ENCODE data around the gene HIVEP3.

HIVEP3 gene

DNA sequence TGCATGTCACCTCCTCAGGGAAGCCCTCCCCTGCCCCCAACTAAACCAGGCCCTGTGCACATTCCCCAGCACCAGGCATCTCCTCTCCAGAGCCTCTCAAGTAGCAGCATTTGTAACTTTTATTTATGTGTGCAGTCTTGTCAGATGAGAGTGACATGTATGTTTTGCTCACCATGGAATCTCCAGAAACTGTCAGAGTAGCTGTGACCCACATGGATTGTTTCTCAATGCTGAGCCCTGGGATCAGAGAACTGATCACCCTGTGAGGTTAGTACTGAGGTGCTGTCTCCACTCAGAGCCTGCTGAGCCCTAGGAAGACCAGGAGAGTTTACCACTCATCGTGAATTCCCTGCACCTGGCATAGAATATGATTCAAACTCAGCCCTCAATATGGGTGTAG lies 243.3 kb downstream of the HIVEP3 start:
- DNase-seq, result no peak

GRCh38 chr1:41674522-41674921 lies 244.2 kb downstream of the HIVEP3 start:
- DNase-seq, result no peak

DNA sequence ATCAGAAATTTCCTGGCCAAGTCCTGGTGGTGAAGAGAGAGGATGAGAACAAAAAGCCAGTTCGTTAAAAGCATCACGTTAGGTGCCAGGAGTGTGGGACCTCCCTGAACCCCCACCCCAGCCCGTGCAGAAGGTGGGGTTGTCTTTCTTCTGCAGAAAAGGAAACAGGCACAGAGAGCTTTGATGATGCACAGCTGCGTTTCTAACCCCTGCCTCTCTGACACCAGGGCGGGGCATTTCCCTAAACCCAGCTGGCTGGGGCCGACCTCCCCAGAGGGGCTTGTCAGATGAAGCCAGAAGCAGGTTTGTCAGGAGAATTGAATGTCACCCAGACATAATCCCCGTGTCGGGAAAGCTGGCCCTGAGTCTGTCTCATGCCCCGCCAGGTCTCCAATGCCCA lies 244.9 kb downstream of the HIVEP3 start:
- DNase-seq, result no peak

GRCh38 chr1:41673378-41673777 lies 245.3 kb downstream of the HIVEP3 start:
- no peak for DNase-seq

DNA sequence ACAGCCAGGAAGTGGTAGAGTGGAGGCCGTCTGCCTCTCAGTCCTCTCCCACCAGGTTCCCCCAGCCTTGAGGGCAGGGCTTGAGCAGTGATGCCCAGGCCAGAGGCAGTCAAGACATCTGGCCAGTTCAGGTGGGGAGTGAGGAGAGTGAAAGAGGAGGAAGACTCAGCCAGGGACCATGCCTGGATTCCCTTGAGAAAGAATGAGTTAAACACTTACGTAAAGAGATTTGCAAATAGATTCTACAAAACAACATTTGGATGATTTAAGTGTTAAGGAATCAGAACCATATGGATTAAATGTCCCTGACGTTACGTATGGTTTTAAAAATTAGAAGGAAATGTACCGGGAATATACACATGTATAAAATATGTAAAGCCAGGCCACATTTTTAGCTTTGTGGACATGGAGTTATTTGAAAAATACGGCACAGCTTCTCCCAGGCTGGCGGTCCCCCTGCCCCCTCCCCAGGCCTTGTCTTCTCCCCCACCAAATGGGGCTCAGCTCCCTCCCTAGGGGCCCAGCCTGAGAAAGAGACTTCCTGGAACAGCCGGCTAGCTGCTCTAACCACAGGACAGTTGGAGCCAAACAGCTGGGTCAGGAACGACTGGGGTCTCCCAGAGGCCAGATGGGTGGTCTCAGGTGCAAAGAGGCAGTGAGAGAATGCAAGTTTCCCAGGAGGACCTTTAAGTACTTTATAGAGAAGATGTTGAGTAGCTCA lies 245.9 kb downstream of the HIVEP3 start:
- no peak for DNase-seq

- no peak for DNase-seq
Observed at GRCh38 chr1:41672173-41672572, 246.5 kb downstream of the HIVEP3 start.

GRCh38 chr1:41671116-41671755 lies 247.5 kb downstream of the HIVEP3 start:
- DNase-seq, result no peak

GRCh38 chr1:41670217-41670957 lies 248.3 kb downstream of the HIVEP3 start:
- no peak for DNase-seq

DNA sequence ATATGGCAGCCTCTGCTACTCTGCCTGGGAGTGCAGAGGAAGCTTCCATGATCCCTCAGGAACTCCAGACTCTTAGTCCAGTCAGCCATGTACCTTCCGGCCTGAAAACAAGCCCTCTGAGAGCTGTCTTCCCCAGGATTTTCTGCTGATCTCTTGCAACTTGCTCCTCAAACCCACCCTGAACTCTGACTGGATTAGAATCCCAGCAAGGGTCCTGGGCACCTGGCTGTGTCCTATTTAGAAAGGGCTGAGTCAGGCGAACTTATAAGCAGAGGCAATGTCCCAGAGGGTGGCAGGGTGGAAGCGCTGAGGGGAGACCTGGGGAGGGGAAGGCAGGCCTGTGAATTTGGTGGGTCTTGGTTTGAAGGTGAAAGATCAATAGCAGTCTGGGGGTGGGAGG lies 249.8 kb downstream of the HIVEP3 start:
- DNase-seq, result no peak

DNA sequence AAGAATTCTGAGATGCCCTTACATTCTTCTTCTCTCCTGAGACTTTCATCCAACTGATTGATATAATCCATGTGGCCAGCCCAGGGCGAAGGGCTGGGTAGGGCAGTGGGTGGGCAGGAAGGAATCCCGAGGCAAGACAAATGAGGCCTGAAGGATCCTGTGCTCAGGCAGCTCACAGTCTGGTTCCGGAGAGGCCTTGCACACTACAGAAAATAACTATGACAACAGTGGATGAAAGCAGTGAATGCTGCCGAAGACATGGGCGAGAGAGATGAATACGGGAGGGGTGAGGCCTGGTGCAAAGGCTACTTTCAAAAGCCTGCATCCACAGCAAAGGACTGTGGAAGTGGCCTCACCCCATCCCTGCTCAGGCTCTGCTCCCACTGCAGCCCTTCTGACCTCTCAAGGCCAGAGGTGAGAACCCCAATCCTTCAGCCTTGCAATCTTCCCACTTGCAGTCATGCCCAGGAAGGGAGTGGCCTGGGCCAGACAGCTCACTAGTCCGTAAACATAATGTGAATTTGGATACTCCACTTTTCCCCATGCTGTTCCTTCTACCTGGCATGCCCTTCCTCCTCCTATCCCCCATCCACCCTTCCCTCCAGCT lies 250.6 kb downstream of the HIVEP3 start:
- DNase-seq, result no peak

DNA sequence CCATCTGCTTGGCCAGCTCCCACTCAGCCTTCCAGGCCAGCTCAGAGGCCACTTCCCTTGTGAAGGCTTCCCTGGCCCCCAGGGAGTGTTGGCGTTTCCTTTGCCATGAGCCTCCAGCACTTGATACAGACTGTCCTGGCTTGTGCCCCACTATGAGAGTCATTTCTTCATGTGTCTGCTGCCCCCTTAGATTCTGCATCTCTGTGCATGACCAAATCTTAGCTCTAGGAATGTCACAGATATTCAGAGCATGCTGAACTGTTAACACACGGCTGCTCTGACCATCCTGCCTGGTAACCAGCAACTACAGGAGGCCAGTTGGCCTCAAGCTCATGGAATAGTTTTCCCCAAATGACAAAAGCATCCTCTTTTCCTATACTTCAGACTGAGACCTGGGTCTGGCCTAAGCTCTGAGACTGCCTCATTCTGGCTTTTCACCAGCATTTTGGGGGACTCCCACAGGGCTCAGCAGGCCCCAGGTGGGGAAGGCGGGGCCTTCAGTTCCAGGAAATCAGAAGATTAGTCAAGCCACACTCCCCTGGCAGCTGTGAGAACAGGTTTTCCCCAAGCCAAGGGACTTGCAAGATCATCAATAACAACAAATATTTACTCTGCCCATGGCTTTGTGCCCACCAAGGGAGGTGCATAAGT lies 251.6 kb downstream of the HIVEP3 start:
- DNase-seq, result no peak

DNA sequence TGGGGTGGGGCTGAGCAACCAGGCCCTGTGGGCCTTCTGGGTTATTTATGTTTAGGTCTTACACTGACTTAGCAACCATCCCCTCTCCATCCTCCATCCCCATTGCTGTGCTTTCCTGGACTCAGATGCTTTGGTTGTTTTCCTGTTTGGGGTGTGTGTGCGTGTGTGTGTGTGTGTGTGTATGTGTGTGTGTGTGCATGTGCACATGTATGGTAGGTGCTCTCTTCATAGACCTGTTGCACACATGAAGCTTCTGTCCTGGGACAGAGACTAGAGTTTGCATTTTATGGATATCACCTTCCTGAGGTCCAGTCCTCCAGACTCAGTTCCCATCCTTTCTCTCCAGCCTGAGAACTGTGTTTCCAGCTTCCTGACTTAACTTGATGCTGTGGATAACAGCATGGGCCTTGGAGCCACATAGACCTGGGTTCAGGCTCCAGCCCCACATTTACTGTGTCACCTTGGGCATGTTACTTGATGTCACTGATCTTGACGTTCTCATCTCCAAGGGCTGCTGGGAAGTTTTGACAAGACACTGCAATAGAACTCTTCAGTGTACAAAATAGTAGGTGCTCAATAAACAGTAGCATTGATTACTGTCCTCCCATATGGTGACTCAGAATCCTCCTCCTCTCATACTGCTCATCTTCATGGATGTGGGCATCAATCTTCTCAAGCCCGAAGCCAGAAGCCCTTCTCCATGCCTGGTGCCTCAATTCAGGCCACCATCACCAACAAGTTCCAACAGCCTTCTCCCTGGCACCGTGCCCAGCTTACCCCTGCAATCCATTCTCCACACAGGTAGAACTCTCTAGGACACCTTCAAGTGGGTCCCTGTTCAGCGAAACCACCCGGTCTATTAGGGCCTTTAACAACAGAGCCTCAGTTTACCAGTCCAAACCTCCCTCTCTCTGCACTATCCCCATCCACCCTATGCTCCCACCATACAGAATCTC lies 252.5 kb downstream of the HIVEP3 start:
- DNase-seq, result no peak

- no peak for DNase-seq
Observed at GRCh38 chr1:41664861-41665640, 253.7 kb downstream of the HIVEP3 start.

DNA sequence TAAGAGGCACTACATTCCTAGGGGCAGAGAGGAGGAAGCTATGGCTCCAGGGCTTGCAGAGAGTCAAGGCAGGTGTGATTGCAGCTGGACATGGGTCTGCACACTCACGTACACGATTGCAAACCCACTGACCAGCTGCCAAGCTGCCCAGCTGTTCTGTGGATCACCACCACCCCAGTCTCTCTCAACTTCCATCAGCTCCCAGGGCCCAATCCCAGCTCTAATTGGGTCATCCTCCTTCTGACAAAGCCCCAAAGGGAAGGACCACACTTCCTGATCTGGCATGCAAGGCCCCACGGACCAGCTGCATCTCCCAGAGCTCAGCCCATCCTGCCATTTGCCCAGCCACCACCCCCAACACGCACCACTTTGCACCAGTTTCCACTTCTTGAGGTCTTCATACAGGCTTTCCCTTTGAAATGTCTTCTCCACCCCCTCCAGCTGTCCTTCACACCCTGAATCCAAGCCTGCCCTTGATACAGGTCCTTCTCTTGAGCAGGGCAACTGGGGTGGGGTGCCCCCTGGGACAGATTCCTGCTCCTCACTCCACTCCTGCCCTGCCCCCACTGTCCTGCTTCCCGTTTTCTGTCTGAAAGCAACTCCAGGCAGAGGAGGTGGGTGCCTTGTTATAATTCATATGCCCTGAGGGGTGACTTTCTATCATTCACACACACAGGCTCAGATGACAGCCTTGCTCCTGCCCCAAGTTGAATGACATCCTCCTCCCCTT lies 254.9 kb downstream of the HIVEP3 start:
- DNase-seq, result no peak

DNA sequence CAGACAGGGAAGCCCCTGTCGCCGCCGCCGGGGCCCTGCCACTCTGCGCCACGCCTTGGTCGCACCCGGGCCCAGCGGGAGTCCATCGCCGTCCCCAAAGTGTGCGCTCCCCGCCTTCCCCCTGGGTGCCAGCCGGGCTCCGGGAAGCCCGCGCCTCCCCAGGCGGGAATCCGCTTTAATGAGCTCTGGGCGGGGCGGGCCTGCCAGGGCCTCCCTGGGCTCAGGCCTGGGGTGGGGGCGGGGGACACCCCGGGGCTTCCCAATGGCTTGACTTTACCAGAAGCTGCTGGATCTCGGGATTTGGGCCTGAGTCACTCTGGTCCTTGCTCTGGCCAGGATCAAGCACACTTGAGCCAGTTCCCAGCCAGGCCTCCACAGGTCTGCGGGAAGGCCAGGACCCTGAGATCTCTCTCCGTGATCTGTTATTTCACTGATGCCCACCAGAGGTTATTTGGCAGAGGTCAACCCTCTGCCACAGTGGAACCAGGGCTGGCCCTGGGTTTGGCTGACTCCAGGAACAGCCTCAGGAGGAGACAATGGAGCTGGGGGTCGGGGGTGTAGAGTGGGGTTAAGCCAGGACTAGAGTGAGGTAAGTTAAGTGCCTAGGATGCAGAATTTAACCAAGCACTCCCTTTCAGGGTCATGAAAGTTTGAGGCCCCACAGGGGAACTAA lies 255.8 kb downstream of the HIVEP3 start:
- DNase-seq, result no peak

DNA sequence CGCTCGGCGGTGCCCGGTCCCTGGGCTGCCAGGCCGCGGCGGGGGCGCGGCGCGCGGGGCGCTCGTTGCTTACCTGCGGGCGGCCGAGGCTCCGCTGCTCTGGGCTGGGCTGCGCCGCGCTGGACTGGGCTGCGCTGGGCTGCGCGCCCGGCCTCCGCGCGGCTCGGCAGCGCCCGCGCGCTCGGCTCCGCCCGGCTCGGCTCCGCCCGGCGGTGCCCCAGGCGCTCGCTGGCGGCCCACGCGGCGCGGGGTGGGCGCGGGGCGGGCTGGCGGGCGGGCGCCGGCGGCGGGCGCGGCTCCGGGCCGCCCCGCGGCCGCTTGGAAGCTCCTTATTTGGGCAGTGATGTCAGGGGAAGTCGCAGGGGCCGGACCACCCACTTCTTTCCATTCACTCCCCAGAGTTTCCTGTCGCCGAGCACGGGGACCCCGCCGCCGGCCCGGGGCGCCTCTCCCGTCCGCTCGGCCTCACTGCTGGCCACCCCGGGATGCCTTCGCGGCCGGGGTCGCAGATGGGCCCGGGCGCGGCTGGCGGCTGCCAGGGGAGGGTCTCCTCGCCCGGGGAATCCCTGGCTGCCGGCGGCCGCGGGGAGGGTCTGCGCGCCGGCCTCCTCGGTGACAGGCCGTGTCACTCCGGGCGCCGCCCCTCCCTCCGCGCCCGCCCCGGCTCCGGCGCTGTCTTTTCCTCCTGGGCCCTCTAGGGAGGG lies 256.5 kb downstream of the HIVEP3 start:
- DNase-seq, result peak; percentile 64

GRCh38 chr1:41661428-41662060 lies 257.2 kb downstream of the HIVEP3 start:
- DNase-seq, result peak; percentile 51

DNA sequence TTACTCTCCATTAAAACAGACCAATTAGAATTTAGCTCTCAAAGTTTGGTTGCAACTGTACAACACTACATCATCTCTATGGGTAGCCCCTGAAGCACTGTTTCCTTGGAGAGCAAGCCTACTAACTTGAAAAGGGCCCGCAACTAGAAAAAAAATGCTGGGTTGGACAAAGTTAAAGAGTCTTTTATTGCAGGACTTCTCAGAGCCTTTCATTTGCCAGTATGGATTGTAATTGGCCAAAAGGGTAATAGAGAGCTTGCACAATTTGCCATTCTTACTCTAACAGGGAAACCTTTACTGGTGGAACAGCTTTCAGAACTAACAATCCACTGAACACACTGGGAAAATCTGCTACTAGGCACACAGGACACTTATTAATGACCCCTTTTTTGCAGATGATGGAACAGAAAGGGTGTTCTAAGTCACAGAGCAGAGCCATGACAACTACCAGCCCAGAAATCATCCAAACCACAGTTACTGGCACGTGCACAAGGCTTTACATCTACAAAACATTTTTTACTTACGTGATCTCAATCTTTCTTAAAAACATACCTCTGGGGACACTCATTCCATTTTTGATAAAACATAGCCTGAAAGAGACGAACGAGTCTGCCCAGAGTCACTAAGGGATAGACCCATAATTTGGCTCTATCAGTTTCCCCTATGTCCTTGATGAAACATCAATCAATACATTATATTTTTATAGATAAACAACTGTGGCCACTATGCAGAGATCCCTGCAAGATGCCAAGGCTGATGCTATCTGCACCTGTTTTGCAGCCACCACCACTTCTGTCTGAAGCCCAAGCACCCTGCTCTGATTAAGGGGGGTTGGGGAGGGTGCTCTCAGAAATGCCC lies 257.9 kb downstream of the HIVEP3 start:
- DNase-seq, result no peak
